ENCODE results near the gene LIM2. TPM values are rescaled to one million over a fixed set of nuclear protein-coding genes. Genes with fewer than 3 reads are reported as not detected.

The LIM2 gene
- total and polyA plus RNA-seq, 11 donors = not detected

- DNase-seq (no peak), ATAC-seq (no peak)
- Histone ChIP-seq H3K9me3 (no peaks in the 10 kb centered on the region), H3K27ac (no peak overlapping the region), H3K36me3 (no peaks in the 10 kb centered on the region), H3K4me1 (peaks cover 0 to 22% (median 12%) of the 10 kb centered on the region in 12 donors), H3K4me3 (peak overlapping the region in 1 of 12 donors; percentile 70), H3K27me3 (no peaks in the 10 kb centered on the region)
- no peak for TF ChIP-seq CTCF (IDR thresholded peaks at IDR 0.05)
- no peak for TF ChIP-seq POLR2A (IDR thresholded peaks at IDR 0.05)
- intact Hi-C loops (cut with DNase I) = loop anchor here in 7 of 10 donors (1.0 to 10.0 kb wide), 10 partner anchors 29 to 319 kb away; partner anchors contain the start of genes C19orf84 (in 2 of the 7), ETFB (in 2 of the 7) and CLDND2 (in 1 of the 7)
- WGBS, 4 donors = 77 to 90% (median 80%) methylated on average over 12 to 19 of the region's 19 CpGs
Observed at GRCh38 chr19:51337861-51338562, 49.8 kb downstream of the LIM2 start.

- H3K4me3 ChIP-seq = no peak overlapping the region
- ATAC-seq (no peak), DNase-seq (no peak)
- no peak overlapping the region for H3K27ac ChIP-seq
- no peaks in the 10 kb centered on the region for H3K27me3 ChIP-seq
- H3K9me3 ChIP-seq = no peaks in the 10 kb centered on the region
- H3K4me1 ChIP-seq = peaks cover 0 to 22% (median 12%) of the 10 kb centered on the region in 12 donors
- intact Hi-C loops (cut with DNase I) = loop anchor here in 6 of 10 donors (5.0 to 10.0 kb wide), 5 partner anchors 58 to 320 kb away; partner anchors contain the start of gene C19orf84 (in 2 of the 6)
- H3K36me3 ChIP-seq = no peaks in the 10 kb centered on the region
- WGBS, 4 donors = 92 to 96% (median 95%) methylated on average over 9 to 13 of the region's 13 CpGs
- TF ChIP-seq CTCF (IDR thresholded peaks at IDR 0.05) (no peak), POLR2A (IDR thresholded peaks at IDR 0.05) (no peak)
Observed at GRCh38 chr19:51337141-51337860, 50.5 kb downstream of the LIM2 start.

- WGBS, 4 donors = 88 to 91% (median 90%) methylated on average over 13 of the region's 13 CpGs
- no peak for TF ChIP-seq CTCF (IDR thresholded peaks at IDR 0.05)
- no peak for TF ChIP-seq POLR2A (IDR thresholded peaks at IDR 0.05)
- peaks cover 2 to 31% (median 13%) of the 10 kb centered on the region in 9 donors for H3K27me3 ChIP-seq
- peaks cover 0 to 3% (median 0%) of the 10 kb centered on the region in 9 donors for H3K36me3 ChIP-seq
- no peak overlapping the region for H3K4me3 ChIP-seq
- intact Hi-C loops (cut with DNase I) = loop anchor here in 4 of 10 donors (10.0 kb wide), 3 partner anchors 61 to 321 kb away; partner anchors contain the start of gene C19orf84 (in 2 of the 4)
- no peak for DNase-seq
- H3K9me3 ChIP-seq = peaks cover 0 to 5% (median 0%) of the 10 kb centered on the region in 12 donors
- no peak overlapping the region for H3K27ac ChIP-seq
- ATAC-seq = no peak
- peaks cover 0 to 7% (median 2%) of the 10 kb centered on the region in 12 donors for H3K4me1 ChIP-seq
Observed at GRCh38 chr19:51333836-51334460, 53.8 kb downstream of the LIM2 start.
